Activated CD4-positive, alpha-beta T cell treated with anti-CD3 and anti-CD28 coated beads, Interleukin-2, amount 10 ng/mL, durations not matched to agents 7 days and 5 days (primary cell): ENCODE data around the gene NPFFR2. TPM values are rescaled to one million over a fixed set of nuclear protein-coding genes. Genes with fewer than 3 reads are reported as not detected.
"Not testable (repeated sequence)": the region's sequence is repeated elsewhere in the genome, so short reads cannot be mapped to it uniquely, and the experiment has no call there.

Experiments
- CTCF ChIA-PET: fragments of 350-600 bp; sonication (Branson Sonifier 250); formaldehyde crosslinking; loops from one replicate; lab custom pipeline; 2021; ENCODE audit warnings: antibody characterized with exemption; lab: Charles Lee
- POLR2A ChIA-PET: fragments of 350-600 bp; sonication (Branson Sonifier 250); formaldehyde crosslinking; loops from one replicate; lab custom pipeline; 2021; ENCODE audit warnings: antibody characterized with exemption; lab: Charles Lee
- DNase-seq: peaks from one replicate; pipeline ENCODE4 v3.0.0-alpha.2; 2020
- H3K27ac Mint-ChIP-seq: one replicate; pipeline ENCODE4 v1.8.0; 2021; ENCODE audit warnings: mild to moderate bottlenecking, moderate library complexity, mixed read lengths
- H3K27me3 Mint-ChIP-seq: one replicate; pipeline ENCODE4 v1.8.0; 2021; ENCODE audit warnings: mixed read lengths
- H3K36me3 Mint-ChIP-seq: one replicate; pipeline ENCODE4 v1.8.0; 2021; ENCODE audit warnings: low read depth, mixed read lengths
- H3K4me1 Mint-ChIP-seq: one replicate; pipeline ENCODE4 v1.8.0; 2021; ENCODE audit warnings: mixed read lengths
- H3K4me3 Mint-ChIP-seq: one replicate; pipeline ENCODE4 v1.8.0; 2021; ENCODE audit warnings: mild to moderate bottlenecking, moderate library complexity, mixed read lengths
- H3K9me3 Mint-ChIP-seq: one replicate; pipeline ENCODE4 v1.8.0; 2021; ENCODE audit warnings: mixed read lengths
- total RNA-seq, 2 experiments: library from RNA; stranded (reverse); gene quantifications; one replicate each; pipeline ENCODE4 v1.2.3, GENCODE V29; 2021

Gene NPFFR2
- total RNA-seq, 2 experiments from 2014 or later: not detected

- POLR2A ChIA-PET: no interaction called here
- H3K36me3 Mint-ChIP-seq: no peaks in the 10 kb centered on the region
- H3K27me3 Mint-ChIP-seq: no peaks in the 10 kb centered on the region
- no peak for DNase-seq
- H3K9me3 Mint-ChIP-seq: no peaks in the 10 kb centered on the region
- CTCF ChIA-PET: no interaction called here
- no peak overlapping the region for H3K27ac Mint-ChIP-seq
- no peak overlapping the region for H3K4me3 Mint-ChIP-seq
- H3K4me1 Mint-ChIP-seq: no peaks in the 10 kb centered on the region
These were observed 96.9 kb downstream of the NPFFR2 start for GRCh38 chr4:72128741-72129140.

GRCh38 chr4:72136429-72136828 lies 104.6 kb downstream of the NPFFR2 start:
- H3K36me3 Mint-ChIP-seq: no peaks in the 10 kb centered on the region
- ChIA-PET POLR2A (no interaction called here), CTCF (no interaction called here)
- H3K4me1 Mint-ChIP-seq: no peaks in the 10 kb centered on the region
- DNase-seq: no peak
- H3K27ac Mint-ChIP-seq: no peak overlapping the region
- H3K9me3 Mint-ChIP-seq: no peaks in the 10 kb centered on the region
- H3K4me3 Mint-ChIP-seq: no peak overlapping the region
- no peaks in the 10 kb centered on the region for H3K27me3 Mint-ChIP-seq

DNA sequence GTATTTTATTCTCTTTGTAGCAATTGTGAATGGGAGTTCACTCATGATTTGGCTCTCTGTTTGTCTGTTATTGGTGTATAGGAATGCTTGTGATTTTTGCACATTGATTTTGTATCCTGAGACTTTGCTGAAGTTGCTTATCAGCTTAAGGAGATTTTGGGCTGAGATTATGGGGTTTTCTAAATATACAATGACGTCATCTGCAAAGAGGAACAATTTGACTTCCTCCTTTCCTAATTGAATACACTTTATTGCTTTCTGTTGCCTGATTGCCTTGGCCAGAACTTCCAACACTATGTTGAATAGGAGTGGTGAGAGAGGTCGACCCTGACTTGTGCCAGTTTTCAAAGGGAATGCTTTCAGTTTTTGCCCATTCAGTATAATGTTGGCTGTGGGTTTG lies 108.2 kb downstream of the NPFFR2 start:
- H3K4me3 Mint-ChIP-seq, H3K27ac Mint-ChIP-seq, DNase-seq, H3K9me3 Mint-ChIP-seq, CTCF ChIA-PET, POLR2A ChIA-PET, H3K4me1 Mint-ChIP-seq, H3K36me3 Mint-ChIP-seq, H3K27me3 Mint-ChIP-seq: not testable (repeated sequence)

- H3K4me1 Mint-ChIP-seq: no peaks in the 10 kb centered on the region
- H3K27me3 Mint-ChIP-seq: no peaks in the 10 kb centered on the region
- CTCF ChIA-PET: no interaction called here
- H3K4me3 Mint-ChIP-seq: no peak overlapping the region
- H3K36me3 Mint-ChIP-seq: no peaks in the 10 kb centered on the region
- H3K9me3 Mint-ChIP-seq: no peaks in the 10 kb centered on the region
- no peak overlapping the region for H3K27ac Mint-ChIP-seq
- DNase-seq: no peak
- POLR2A ChIA-PET: no interaction called here
These were observed 112.4 kb downstream of the NPFFR2 start for GRCh38 chr4:72144241-72144640.

GRCh38 chr4:72152731-72153130 lies 120.9 kb downstream of the NPFFR2 start:
- Mint-ChIP-seq H3K27ac (no peak overlapping the region), H3K4me1 (no peaks in the 10 kb centered on the region), H3K9me3 (no peaks in the 10 kb centered on the region), H3K36me3 (no peaks in the 10 kb centered on the region), H3K27me3 (no peaks in the 10 kb centered on the region), H3K4me3 (no peak overlapping the region)
- ChIA-PET CTCF (no interaction called here), POLR2A (no interaction called here)
- no peak for DNase-seq

DNA sequence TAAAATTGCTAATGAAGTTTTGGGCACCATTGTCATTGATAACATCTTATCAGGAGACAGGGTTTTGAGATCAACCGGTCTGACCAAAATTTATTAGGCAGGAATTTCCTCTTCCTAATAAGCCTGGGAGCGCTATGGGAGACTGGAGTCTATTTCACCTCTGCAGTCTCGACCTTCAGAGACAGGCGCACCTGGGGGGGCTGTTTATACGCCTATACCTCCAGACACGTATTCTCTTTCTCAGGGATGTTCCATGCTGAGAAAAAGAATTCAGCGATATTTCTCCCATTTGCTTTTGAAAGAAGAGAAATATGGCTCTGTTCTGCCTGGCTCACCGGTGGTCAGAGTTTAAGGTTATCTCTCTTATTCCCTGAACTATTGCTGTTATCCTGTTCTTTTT lies 121.8 kb downstream of the NPFFR2 start:
- H3K36me3 Mint-ChIP-seq, H3K9me3 Mint-ChIP-seq, CTCF ChIA-PET, POLR2A ChIA-PET, H3K27me3 Mint-ChIP-seq, H3K4me1 Mint-ChIP-seq, H3K27ac Mint-ChIP-seq, DNase-seq, H3K4me3 Mint-ChIP-seq: not testable (repeated sequence)

DNA sequence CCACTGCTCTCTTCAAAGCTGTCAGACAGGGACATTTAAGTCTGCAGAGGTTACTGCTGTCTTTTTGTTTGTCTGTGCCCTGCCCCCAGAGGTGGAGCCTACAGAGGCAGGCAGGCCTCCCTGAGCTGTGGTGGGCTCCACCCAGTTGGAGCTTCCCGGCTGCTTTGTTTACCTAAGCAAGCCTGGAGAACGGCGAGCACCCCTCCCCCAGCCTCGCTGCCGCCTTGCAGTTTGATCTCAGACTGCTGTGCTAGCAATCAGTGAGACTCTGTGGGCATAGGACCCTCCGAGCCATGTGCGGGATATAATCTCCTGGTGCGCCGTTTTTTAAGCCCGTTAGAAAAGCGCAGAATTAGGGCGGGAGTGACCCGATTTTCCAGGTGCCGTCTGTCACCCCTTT lies 137.5 kb downstream of the NPFFR2 start:
- H3K27me3 Mint-ChIP-seq, POLR2A ChIA-PET, CTCF ChIA-PET, H3K4me1 Mint-ChIP-seq, H3K36me3 Mint-ChIP-seq, H3K4me3 Mint-ChIP-seq, H3K9me3 Mint-ChIP-seq, H3K27ac Mint-ChIP-seq, DNase-seq: not testable (repeated sequence)

DNA sequence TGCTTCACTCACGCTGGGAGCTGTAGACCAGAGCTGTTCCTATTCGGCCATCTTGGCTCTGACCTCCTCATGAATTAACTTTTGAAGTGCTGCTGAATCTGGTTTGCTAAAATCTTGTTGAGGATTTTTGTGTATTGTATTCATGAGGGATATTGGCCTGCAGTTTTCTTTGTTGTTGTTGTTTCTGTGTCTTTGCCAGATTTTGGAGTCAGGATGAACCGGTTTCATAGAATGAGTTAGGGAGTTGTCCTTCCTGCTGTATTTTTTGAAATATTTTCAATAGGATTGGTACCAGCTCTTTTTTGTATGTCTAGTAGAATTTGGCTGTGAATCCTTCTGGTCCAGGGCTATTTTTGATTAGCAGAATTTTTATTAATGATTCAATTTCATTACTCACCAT lies 138.1 kb downstream of the NPFFR2 start:
- H3K27ac Mint-ChIP-seq: no peak overlapping the region
- CTCF ChIA-PET: no interaction called here

GRCh38 chr4:72171761-72172160 lies 140.0 kb downstream of the NPFFR2 start:
- peaks cover 4% of the 10 kb centered on the region for H3K9me3 Mint-ChIP-seq
- no peak overlapping the region for H3K4me3 Mint-ChIP-seq
- ChIA-PET POLR2A (no interaction called here), CTCF (no interaction called here)
- no peak overlapping the region for H3K27ac Mint-ChIP-seq
- H3K36me3 Mint-ChIP-seq: no peaks in the 10 kb centered on the region
- H3K4me1 Mint-ChIP-seq: no peaks in the 10 kb centered on the region
- no peak for DNase-seq
- no peaks in the 10 kb centered on the region for H3K27me3 Mint-ChIP-seq

More for the DNA sequence above, 138.1 kb downstream of the NPFFR2 start:
- no peak for DNase-seq
- Mint-ChIP-seq H3K9me3 (peaks cover 4% of the 10 kb centered on the region), H3K4me3 (no peak overlapping the region), H3K27me3 (no peaks in the 10 kb centered on the region), H3K36me3 (no peaks in the 10 kb centered on the region), H3K4me1 (no peaks in the 10 kb centered on the region)
- POLR2A ChIA-PET: no interaction called here

GRCh38 chr4:72179342-72179741 lies 147.5 kb downstream of the NPFFR2 start:
- no peak overlapping the region for H3K4me3 Mint-ChIP-seq
- H3K27ac Mint-ChIP-seq: no peak overlapping the region
- ChIA-PET POLR2A (no interaction called here), CTCF (no interaction called here)
- H3K9me3 Mint-ChIP-seq: no peaks in the 10 kb centered on the region
- H3K4me1 Mint-ChIP-seq: no peaks in the 10 kb centered on the region
- H3K36me3 Mint-ChIP-seq: no peaks in the 10 kb centered on the region
- DNase-seq: no peak
- H3K27me3 Mint-ChIP-seq: no peaks in the 10 kb centered on the region

- no peak overlapping the region for H3K27ac Mint-ChIP-seq
- no peaks in the 10 kb centered on the region for H3K27me3 Mint-ChIP-seq
- H3K36me3 Mint-ChIP-seq: no peaks in the 10 kb centered on the region
- no peaks in the 10 kb centered on the region for H3K9me3 Mint-ChIP-seq
- DNase-seq: no peak
- CTCF ChIA-PET: no interaction called here
- H3K4me1 Mint-ChIP-seq: no peaks in the 10 kb centered on the region
- POLR2A ChIA-PET: no interaction called here
- H3K4me3 Mint-ChIP-seq: no peak overlapping the region
These were observed 154.9 kb downstream of the NPFFR2 start for GRCh38 chr4:72186714-72187113.

- ChIA-PET POLR2A (no interaction called here), CTCF (no interaction called here)
- H3K27me3 Mint-ChIP-seq: no peaks in the 10 kb centered on the region
- DNase-seq: no peak
- no peaks in the 10 kb centered on the region for H3K4me1 Mint-ChIP-seq
- H3K9me3 Mint-ChIP-seq: peaks cover 4% of the 10 kb centered on the region
- H3K4me3 Mint-ChIP-seq: no peak overlapping the region
- no peak overlapping the region for H3K27ac Mint-ChIP-seq
- no peaks in the 10 kb centered on the region for H3K36me3 Mint-ChIP-seq
These were observed 162.2 kb downstream of the NPFFR2 start for GRCh38 chr4:72194046-72194445.

GRCh38 chr4:72194453-72194852 lies 162.7 kb downstream of the NPFFR2 start:
- H3K9me3 Mint-ChIP-seq: peaks cover 4% of the 10 kb centered on the region
- no peak overlapping the region for H3K27ac Mint-ChIP-seq
- POLR2A ChIA-PET: no interaction called here
- no peaks in the 10 kb centered on the region for H3K27me3 Mint-ChIP-seq
- no peak overlapping the region for H3K4me3 Mint-ChIP-seq
- H3K4me1 Mint-ChIP-seq: no peaks in the 10 kb centered on the region
- DNase-seq: no peak
- H3K36me3 Mint-ChIP-seq: no peaks in the 10 kb centered on the region
- CTCF ChIA-PET: no interaction called here
